Liver (tissue), 9 donors: Measurements from ENCODE around the gene PEX11A. TPM values are rescaled to one million over a fixed set of nuclear protein-coding genes. Genes with fewer than 3 reads are reported as not detected.

Source experiments
- DNase-seq: peaks from one replicate; pipeline ENCODE4 v3.0.0-alpha.2; 2017; ENCODE audit warnings: low spot score
- H3K27ac ChIP-seq, 2 donors: one replicate each; pipeline ENCODE4 v1.7.0; 2013; ENCODE audit warnings: inconsistent platforms in 2 of 2, low read length in 2 of 2, control low read depth in 1 of 2, low read depth in 1 of 2, mild to moderate bottlenecking in 1 of 2
- H3K27me3 ChIP-seq, 4 donors: one replicate each; pipeline versions ENCODE4 v1.6.1 to v1.7.0; 2013; ENCODE audit warnings: low read length in 3 of 4, inconsistent platforms in 1 of 4, mild to moderate bottlenecking in 1 of 4, moderate library complexity in 1 of 4; ENCODE audit not compliant: control insufficient read depth in 4 of 4, insufficient read depth in 4 of 4
- H3K36me3 ChIP-seq, 4 donors: one replicate each; pipeline versions ENCODE4 v1.6.1 to v1.7.0; 2013; ENCODE audit warnings: low read length in 3 of 4, mild to moderate bottlenecking in 3 of 4, low read depth in 1 of 4, moderate library complexity in 1 of 4; ENCODE audit not compliant: control insufficient read depth in 4 of 4, insufficient read depth in 3 of 4
- H3K4me1 ChIP-seq, 4 donors: one replicate each; pipeline versions ENCODE4 v1.6.1 to v1.7.0; 2013; ENCODE audit warnings: low read length in 3 of 4, mild to moderate bottlenecking in 3 of 4, moderate library complexity in 1 of 4; ENCODE audit not compliant: control insufficient read depth in 4 of 4, insufficient read depth in 4 of 4
- H3K4me3 ChIP-seq, 3 donors: one replicate each; pipeline versions ENCODE4 v1.6.1 to v1.7.0; 2013; ENCODE audit warnings: low read length in 3 of 3, control low read depth in 1 of 3, low read depth in 1 of 3, mild to moderate bottlenecking in 1 of 3
- H3K9ac ChIP-seq, 2 donors: one replicate each; pipeline ENCODE4 v1.7.0; 2013; ENCODE audit warnings: low read length in 2 of 2, mild to moderate bottlenecking in 2 of 2, moderate library complexity in 2 of 2, control low read depth in 1 of 2, low read depth in 1 of 2
- H3K9me3 ChIP-seq, 4 donors: one replicate each; pipeline versions ENCODE4 v1.6.1 to v1.7.0; 2013; ENCODE audit warnings: low read length in 3 of 4; ENCODE audit not compliant: control insufficient read depth in 4 of 4
- EGR1 ChIP-seq, 2 donors: IDR thresholded peaks; 2 replicates each; pipeline ENCODE4 v1.6.1; 2016 to 2018; ENCODE audit warnings: antibody characterized with exemption in 2 of 2, low read depth in 2 of 2
- FOXA1 ChIP-seq: IDR thresholded peaks from 2 replicates; pipeline ENCODE4 v1.6.1; 2016; ENCODE audit warnings: antibody characterized with exemption
- FOXA2 ChIP-seq: IDR thresholded peaks from 2 replicates; pipeline ENCODE4 v1.6.1; 2016; ENCODE audit warnings: antibody characterized with exemption
- HNF4A ChIP-seq, 2 donors: conservative IDR thresholded peaks; 2 replicates each; pipeline ENCODE4 v1.6.1; 2016; ENCODE audit warnings: antibody characterized with exemption in 2 of 2, mild to moderate bottlenecking in 2 of 2
- NR2F2 ChIP-seq: IDR thresholded peaks from 2 replicates; pipeline ENCODE4 v1.6.1; 2016; ENCODE audit warnings: antibody characterized with exemption
- RXRA ChIP-seq, 2 donors: IDR thresholded peaks; 2 replicates each; pipeline ENCODE4 v1.6.1; 2017 to 2018; ENCODE audit warnings: antibody characterized with exemption in 2 of 2, mild to moderate bottlenecking in 1 of 2
- SP1 ChIP-seq: IDR thresholded peaks from 2 replicates; pipeline ENCODE4 v1.6.1; 2018; ENCODE audit warnings: antibody characterized with exemption, mild to moderate bottlenecking
- TAF1 ChIP-seq: conservative IDR thresholded peaks from 2 replicates; pipeline ENCODE4 v1.6.1; 2016; ENCODE audit warnings: antibody characterized with exemption, mild to moderate bottlenecking
- YY1 ChIP-seq: IDR thresholded peaks from 2 replicates; pipeline ENCODE4 v1.6.1; 2016; ENCODE audit warnings: antibody characterized with exemption, mild to moderate bottlenecking
- WGBS: extraction: QIAGEN DNeasy Blood & Tissue Kit; methylation state at CpG from one replicate; pipeline ENCODE4 v1.1.7; 2013; 5-methylcytosine and 5-hydroxymethylcytosine counted together
- polyA plus RNA-seq, 2 donors: library from polyadenylated mRNA; stranded (reverse) in 1 of 2; unstranded in 1 of 2; fragments of 200-250 nt in 1 of 2; fragments of >200 nt in 1 of 2; fragmentation: Nextera tagmentation in 1 of 2; extraction: Ambion mirVana in 1 of 2; gene quantifications; one replicate each; pipeline versions ENCODE4 v1.2.1 to v1.2.3, GENCODE V29; 2013 to 2015
- total RNA-seq, 2 donors: library from RNA; depleted of rRNA; stranded (reverse); fragments of >200 nt; gene quantifications; one replicate each; pipeline ENCODE4 v1.2.3, GENCODE V29; 2014
- TF ChIP-seq, protein P1 (sequence below): IDR thresholded peaks from 2 replicates; pipeline ENCODE4 v1.6.1; 2016; ENCODE audit warnings: antibody characterized with exemption, mild to moderate bottlenecking
- TF ChIP-seq, protein P2 (sequence below): IDR thresholded peaks from 2 replicates; pipeline ENCODE4 v1.6.1; 2016; ENCODE audit warnings: antibody characterized with exemption
- TF ChIP-seq, protein P3 (sequence below): IDR thresholded peaks from 2 replicates; pipeline ENCODE4 v1.6.1; 2016; ENCODE audit warnings: antibody characterized with exemption
- TF ChIP-seq, protein P4 (sequence below): IDR thresholded peaks from 2 replicates; pipeline ENCODE4 v1.6.1; 2016; ENCODE audit warnings: antibody characterized with exemption
- TF ChIP-seq, protein P5 (sequence below): fragments of 150-350 bp; IDR thresholded peaks from 2 replicates; pipeline ENCODE4 v1.5.1; 2017; ENCODE audit warnings: improper control_type of control experiment, low read depth, low read length; ENCODE audit not compliant: missing input control
- donor health status: healthy.
- donor health status: healthy.
- donor health status: healthy.
- donor health status: healthy.
- donor health status: healthy.

PEX11A gene
- total and polyA plus RNA-seq, 4 donors: 6.6 to 47.9 (median 24.3) TPM

DNA sequence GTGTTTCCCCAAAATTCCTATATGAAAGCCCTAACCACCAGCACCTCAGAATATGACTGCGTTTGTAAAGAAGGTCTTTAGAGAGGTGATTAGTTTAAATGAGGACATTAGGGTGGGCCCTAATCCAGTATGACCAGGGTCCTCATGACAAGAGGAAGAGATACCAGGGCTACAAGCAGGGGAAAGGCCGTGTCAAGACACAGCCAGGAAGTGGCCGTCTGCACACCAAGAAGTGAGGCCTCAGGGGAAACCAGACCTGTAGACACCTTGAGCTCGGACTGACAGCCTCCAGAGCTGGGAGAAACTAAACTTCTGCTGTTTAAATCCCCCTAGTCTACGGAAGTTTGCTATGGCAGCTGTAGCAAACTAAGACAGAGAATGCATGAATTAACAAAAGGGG, 49.5 kb downstream of the PEX11A start:
- Histone ChIP-seq H3K27me3 (no peaks in the 10 kb centered on the region), H3K36me3 (no peaks in the 10 kb centered on the region)
- no peak for DNase-seq

GRCh38 chr15:89640245-89640644, 50.3 kb downstream of the PEX11A start:
- no peak for DNase-seq
- H3K4me3 ChIP-seq: no peak overlapping the region
- no peaks in the 10 kb centered on the region for H3K36me3 ChIP-seq
- 94% methylated on average over 5 of the region's 5 CpGs for WGBS
- H3K9ac ChIP-seq: no peak overlapping the region
- H3K27ac ChIP-seq: no peak overlapping the region
- no peaks in the 10 kb centered on the region for H3K27me3 ChIP-seq
- H3K4me1 ChIP-seq: peaks cover 0 to 4% (median 0%) of the 10 kb centered on the region in 4 donors
- TF ChIP-seq TAF1: no peak
- no peak for TF ChIP-seq RXRA (IDR thresholded peaks at IDR 0.05)
- TF ChIP-seq, protein P1, sequence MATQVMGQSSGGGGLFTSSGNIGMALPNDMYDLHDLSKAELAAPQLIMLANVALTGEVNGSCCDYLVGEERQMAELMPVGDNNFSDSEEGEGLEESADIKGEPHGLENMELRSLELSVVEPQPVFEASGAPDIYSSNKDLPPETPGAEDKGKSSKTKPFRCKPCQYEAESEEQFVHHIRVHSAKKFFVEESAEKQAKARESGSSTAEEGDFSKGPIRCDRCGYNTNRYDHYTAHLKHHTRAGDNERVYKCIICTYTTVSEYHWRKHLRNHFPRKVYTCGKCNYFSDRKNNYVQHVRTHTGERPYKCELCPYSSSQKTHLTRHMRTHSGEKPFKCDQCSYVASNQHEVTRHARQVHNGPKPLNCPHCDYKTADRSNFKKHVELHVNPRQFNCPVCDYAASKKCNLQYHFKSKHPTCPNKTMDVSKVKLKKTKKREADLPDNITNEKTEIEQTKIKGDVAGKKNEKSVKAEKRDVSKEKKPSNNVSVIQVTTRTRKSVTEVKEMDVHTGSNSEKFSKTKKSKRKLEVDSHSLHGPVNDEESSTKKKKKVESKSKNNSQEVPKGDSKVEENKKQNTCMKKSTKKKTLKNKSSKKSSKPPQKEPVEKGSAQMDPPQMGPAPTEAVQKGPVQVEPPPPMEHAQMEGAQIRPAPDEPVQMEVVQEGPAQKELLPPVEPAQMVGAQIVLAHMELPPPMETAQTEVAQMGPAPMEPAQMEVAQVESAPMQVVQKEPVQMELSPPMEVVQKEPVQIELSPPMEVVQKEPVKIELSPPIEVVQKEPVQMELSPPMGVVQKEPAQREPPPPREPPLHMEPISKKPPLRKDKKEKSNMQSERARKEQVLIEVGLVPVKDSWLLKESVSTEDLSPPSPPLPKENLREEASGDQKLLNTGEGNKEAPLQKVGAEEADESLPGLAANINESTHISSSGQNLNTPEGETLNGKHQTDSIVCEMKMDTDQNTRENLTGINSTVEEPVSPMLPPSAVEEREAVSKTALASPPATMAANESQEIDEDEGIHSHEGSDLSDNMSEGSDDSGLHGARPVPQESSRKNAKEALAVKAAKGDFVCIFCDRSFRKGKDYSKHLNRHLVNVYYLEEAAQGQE: no peak
- TF ChIP-seq, protein P2, sequence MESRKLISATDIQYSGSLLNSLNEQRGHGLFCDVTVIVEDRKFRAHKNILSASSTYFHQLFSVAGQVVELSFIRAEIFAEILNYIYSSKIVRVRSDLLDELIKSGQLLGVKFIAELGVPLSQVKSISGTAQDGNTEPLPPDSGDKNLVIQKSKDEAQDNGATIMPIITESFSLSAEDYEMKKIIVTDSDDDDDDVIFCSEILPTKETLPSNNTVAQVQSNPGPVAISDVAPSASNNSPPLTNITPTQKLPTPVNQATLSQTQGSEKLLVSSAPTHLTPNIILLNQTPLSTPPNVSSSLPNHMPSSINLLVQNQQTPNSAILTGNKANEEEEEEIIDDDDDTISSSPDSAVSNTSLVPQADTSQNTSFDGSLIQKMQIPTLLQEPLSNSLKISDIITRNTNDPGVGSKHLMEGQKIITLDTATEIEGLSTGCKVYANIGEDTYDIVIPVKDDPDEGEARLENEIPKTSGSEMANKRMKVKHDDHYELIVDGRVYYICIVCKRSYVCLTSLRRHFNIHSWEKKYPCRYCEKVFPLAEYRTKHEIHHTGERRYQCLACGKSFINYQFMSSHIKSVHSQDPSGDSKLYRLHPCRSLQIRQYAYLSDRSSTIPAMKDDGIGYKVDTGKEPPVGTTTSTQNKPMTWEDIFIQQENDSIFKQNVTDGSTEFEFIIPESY: no peak
- no peak for TF ChIP-seq YY1
- TF ChIP-seq, protein P3, sequence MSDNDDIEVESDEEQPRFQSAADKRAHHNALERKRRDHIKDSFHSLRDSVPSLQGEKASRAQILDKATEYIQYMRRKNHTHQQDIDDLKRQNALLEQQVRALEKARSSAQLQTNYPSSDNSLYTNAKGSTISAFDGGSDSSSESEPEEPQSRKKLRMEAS: no peak
- TF ChIP-seq SP1: no peak
- H3K9me3 ChIP-seq: no peaks in the 10 kb centered on the region

More for the DNA sequence above, 49.5 kb downstream of the PEX11A start:
- peaks cover 0 to 4% (median 0%) of the 10 kb centered on the region in 4 donors for H3K4me1 ChIP-seq
- H3K4me3 ChIP-seq: no peak overlapping the region
- no peaks in the 10 kb centered on the region for H3K9me3 ChIP-seq
- no peak overlapping the region for H3K9ac ChIP-seq
- TF ChIP-seq, protein P2: no peak
- TF ChIP-seq HNF4A (conservative IDR thresholded peaks at IDR 0.05) (no peak), EGR1 (IDR thresholded peaks at IDR 0.05; ENCODE audit: low read depth in 2 of 2) (no peak), SP1 (no peak), FOXA1 (no peak), NR2F2 (no peak), FOXA2 (no peak)
- TF ChIP-seq, protein P4, sequence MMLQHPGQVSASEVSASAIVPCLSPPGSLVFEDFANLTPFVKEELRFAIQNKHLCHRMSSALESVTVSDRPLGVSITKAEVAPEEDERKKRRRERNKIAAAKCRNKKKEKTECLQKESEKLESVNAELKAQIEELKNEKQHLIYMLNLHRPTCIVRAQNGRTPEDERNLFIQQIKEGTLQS: no peak
- TF ChIP-seq, protein P5, sequence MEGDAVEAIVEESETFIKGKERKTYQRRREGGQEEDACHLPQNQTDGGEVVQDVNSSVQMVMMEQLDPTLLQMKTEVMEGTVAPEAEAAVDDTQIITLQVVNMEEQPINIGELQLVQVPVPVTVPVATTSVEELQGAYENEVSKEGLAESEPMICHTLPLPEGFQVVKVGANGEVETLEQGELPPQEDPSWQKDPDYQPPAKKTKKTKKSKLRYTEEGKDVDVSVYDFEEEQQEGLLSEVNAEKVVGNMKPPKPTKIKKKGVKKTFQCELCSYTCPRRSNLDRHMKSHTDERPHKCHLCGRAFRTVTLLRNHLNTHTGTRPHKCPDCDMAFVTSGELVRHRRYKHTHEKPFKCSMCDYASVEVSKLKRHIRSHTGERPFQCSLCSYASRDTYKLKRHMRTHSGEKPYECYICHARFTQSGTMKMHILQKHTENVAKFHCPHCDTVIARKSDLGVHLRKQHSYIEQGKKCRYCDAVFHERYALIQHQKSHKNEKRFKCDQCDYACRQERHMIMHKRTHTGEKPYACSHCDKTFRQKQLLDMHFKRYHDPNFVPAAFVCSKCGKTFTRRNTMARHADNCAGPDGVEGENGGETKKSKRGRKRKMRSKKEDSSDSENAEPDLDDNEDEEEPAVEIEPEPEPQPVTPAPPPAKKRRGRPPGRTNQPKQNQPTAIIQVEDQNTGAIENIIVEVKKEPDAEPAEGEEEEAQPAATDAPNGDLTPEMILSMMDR: no peak
- TF ChIP-seq, protein P1: no peak
- TF ChIP-seq, protein P3: no peak
- 88% methylated on average over 5 of the region's 5 CpGs for WGBS
- H3K27ac ChIP-seq: no peak overlapping the region
